Adrenal gland (tissue), 12 donors: ENCODE results near the gene SLC22A12. TPM values are rescaled to one million over a fixed set of nuclear protein-coding genes. Genes with fewer than 3 reads are reported as not detected.
A peak's percentile ranks its signal among the peaks of the same experiment; 100 is the strongest.

ENCODE experiments used
- DNase-seq, 7 donors: peaks; one replicate each; pipeline ENCODE4 v3.0.0-alpha.2; 2019 to 2020
- H3K27ac ChIP-seq, 5 donors: fragments of 200-600 bp; sonication (generic) in 4 of 5; 1 replicate in 3 of 5; 2 replicates in 2 of 5; pipeline versions ENCODE4 v1.5.1 to v1.8.0; 2016 to 2020; ENCODE audit warnings: mild to moderate bottlenecking in 1 of 5
- H3K27me3 ChIP-seq: fragments of 200-600 bp; 2 replicates; pipeline ENCODE4 v1.8.0; 2021
- H3K36me3 ChIP-seq, 2 donors: fragments of 200-600 bp; replicated peaks in 1 of 2; 1 replicate in 1 of 2; 2 replicates in 1 of 2; pipeline versions ENCODE4 v1.5.1 to v1.8.0; 2018 to 2022
- H3K4me1 ChIP-seq, 2 donors: fragments of 200-600 bp; replicated peaks in 1 of 2; 1 replicate in 1 of 2; 2 replicates in 1 of 2; pipeline versions ENCODE4 v1.5.1 to v1.8.0; 2018 to 2021
- H3K4me3 ChIP-seq, 4 donors: fragments of 200-600 bp; sonication (generic) in 3 of 4; one replicate each; pipeline ENCODE4 v1.5.1; 2016 to 2018
- H3K9me3 ChIP-seq, 3 donors: fragments of 200-600 bp; sonication (generic) in 1 of 3; replicated peaks in 1 of 3; 1 replicate in 2 of 3; 2 replicates in 1 of 3; pipeline versions ENCODE4 v1.5.1 to v1.8.0; 2016 to 2021
- CTCF ChIP-seq, 6 experiments: fragments of 450-650 bp in 4 of 6; fragments of 200-600 bp in 2 of 6; sonication (generic) in 1 of 6; IDR thresholded peaks; 1 replicate in 5 of 6; 2 replicates in 1 of 6; pipeline versions ENCODE4 v1.5.1 to v1.8.0; 2016 to 2021; ENCODE audit warnings: antibody characterized with exemption in 6 of 6, mild to moderate bottlenecking in 2 of 6, moderate library complexity in 1 of 6
- POLR2A ChIP-seq, 2 donors: fragments of 450-650 bp; IDR thresholded peaks; one replicate each; pipeline ENCODE4 v1.6.1; 2017; ENCODE audit warnings: antibody characterized with exemption in 2 of 2, mild to moderate bottlenecking in 2 of 2, moderate library complexity in 1 of 2
- WGBS, 4 donors: extraction: QIAGEN DNeasy Blood & Tissue Kit in 2 of 4; methylation state at CpG; one replicate each; pipeline versions ENCODE4 v1.1.5 to v1.1.7; 2013 to 2017; 5-methylcytosine and 5-hydroxymethylcytosine counted together
- intact Hi-C, 2 donors: fragments of 100-400 bp; cut with DNase I; formaldehyde crosslinking; loops; one replicate each; pipeline versions ENCODE4 v1.14.1 to v1.15.0; 2022 to 2023
- polyA plus RNA-seq, 3 donors: library from polyadenylated mRNA; stranded (reverse); fragments of 200-250 nt in 2 of 3; fragments of 350-450 nt in 1 of 3; fragmentation: Illumina TruSeq in 1 of 3; extraction: RNeasy Lipid Tissue Mini Kit (QIAGEN cat#74804) in 1 of 3; gene quantifications; one replicate each; pipeline ENCODE4 v1.2.3, GENCODE V29; 2013 to 2014
- total RNA-seq, 9 donors: library from RNA; depleted of rRNA in 4 of 9; stranded (reverse); fragments of >200 nt in 4 of 9; fragments of 120-200 nt in 1 of 9; fragmentation: NEBNext Ultra II Directional in 1 of 9; extraction: Animal tissue kit (Norgen Biotek cat#: 25700) in 1 of 9; gene quantifications; one replicate each; pipeline versions ENCODE4 v1.1.0 to v1.2.4, GENCODE V29; 2013 to 2023
- donor health status: healthy with polysubstance abuse.
- donor health status: Bipolar disorder and iron deficiency.
- donor health status: DM: yes; HTN: yes; CAD: no.
- donor health status: DM: no; HTN: no; CAD: no.
- donor health status: DM: no; HTN: no; CAD: no.
- donor health status: DM: yes; HTN: yes; CAD: no.

Gene SLC22A12
- total and polyA plus RNA-seq, 12 donors: not detected

- Histone ChIP-seq H3K27ac (peak overlapping the region in 1 of 5 donors; percentile 47), H3K9me3 (no peaks in the 10 kb centered on the region), H3K36me3 (no peaks in the 10 kb centered on the region), H3K27me3 (peaks cover 14% of the 10 kb centered on the region), H3K4me1 (no peaks in the 10 kb centered on the region), H3K4me3 (peak overlapping the region in 1 of 4 donors; percentile 48)
- intact Hi-C loops: no loop called here
- 47 to 53% (median 49%) methylated on average over 10 to 11 of the region's 11 CpGs for WGBS, 4 donors
- TF ChIP-seq CTCF (IDR thresholded peaks at IDR 0.05) (no peak), POLR2A (IDR thresholded peaks at IDR 0.05) (no peak)
- no peak for DNase-seq
These were observed 50.8 kb downstream of the SLC22A12 start for GRCh38 chr11:64641596-64642417.

- no peak for DNase-seq
- intact Hi-C loops: no loop called here
- Histone ChIP-seq H3K9me3 (no peaks in the 10 kb centered on the region), H3K27me3 (peaks cover 14% of the 10 kb centered on the region), H3K27ac (peak overlapping the region in 1 of 5 donors; percentile 47), H3K36me3 (no peaks in the 10 kb centered on the region), H3K4me3 (peak overlapping the region in 1 of 4 donors; percentile 48), H3K4me1 (no peaks in the 10 kb centered on the region)
- 2 to 4% (median 3%) methylated on average over 7 to 29 of the region's 30 CpGs for WGBS, 4 donors
- TF ChIP-seq CTCF (IDR thresholded peaks at IDR 0.05): no peak
- TF ChIP-seq POLR2A (IDR thresholded peaks at IDR 0.05): no peak
These were observed 51.4 kb downstream of the SLC22A12 start for GRCh38 chr11:64642418-64642735.

GRCh38 chr11:64642871-64643255, 51.8 kb downstream of the SLC22A12 start:
- H3K36me3 ChIP-seq: no peaks in the 10 kb centered on the region
- peak overlapping the region in 1 of 4 donors; percentile 48 for H3K4me3 ChIP-seq
- no peaks in the 10 kb centered on the region for H3K4me1 ChIP-seq
- H3K27me3 ChIP-seq: peaks cover 14% of the 10 kb centered on the region
- H3K27ac ChIP-seq: peak overlapping the region in 2 of 5 donors; percentile 3 to 29
- intact Hi-C loops: no loop called here
- DNase-seq: no peak
- TF ChIP-seq CTCF (IDR thresholded peaks at IDR 0.05): no peak
- no peak for TF ChIP-seq POLR2A (IDR thresholded peaks at IDR 0.05)
- 1 to 2% (median 2%) methylated on average over 28 to 36 of the region's 36 CpGs; no CpG with 5 or more reads in 1 of the 4 donors for WGBS, 4 donors
- no peaks in the 10 kb centered on the region for H3K9me3 ChIP-seq

- Histone ChIP-seq H3K9me3 (no peaks in the 10 kb centered on the region), H3K36me3 (no peaks in the 10 kb centered on the region), H3K4me1 (no peaks in the 10 kb centered on the region), H3K27me3 (peaks cover 14% of the 10 kb centered on the region), H3K4me3 (peak overlapping the region in 1 of 4 donors; percentile 48), H3K27ac (peak overlapping the region in 2 of 5 donors; percentile 3 to 29)
- 1 to 3% (median 1%) methylated on average over 19 to 50 of the region's 53 CpGs for WGBS, 4 donors
- intact Hi-C loops: no loop called here
- peak in 1 of 7 donors; percentile 31 for DNase-seq
- no peak for TF ChIP-seq CTCF (IDR thresholded peaks at IDR 0.05)
- TF ChIP-seq POLR2A (IDR thresholded peaks at IDR 0.05): no peak
These were observed 52.3 kb downstream of the SLC22A12 start for GRCh38 chr11:64643256-64643881.
